Adrenal gland (tissue), 5 donors: Measurements from ENCODE around the gene AQP2.

ENCODE experiments used
- POLR2A ChIP-seq, 2 donors: fragments of 450-650 bp; IDR thresholded peaks; one replicate each; pipeline ENCODE4 v1.6.1; 2017; ENCODE audit warnings: antibody characterized with exemption in 2 of 2, mild to moderate bottlenecking in 2 of 2, moderate library complexity in 1 of 2
- TF ChIP-seq, protein P1 (sequence below), 6 experiments: fragments of 450-650 bp in 4 of 6; fragments of 200-600 bp in 2 of 6; sonication (generic) in 1 of 6; IDR thresholded peaks; 1 replicate in 5 of 6; 2 replicates in 1 of 6; pipeline versions ENCODE4 v1.5.1 to v1.8.0; 2016 to 2021; ENCODE audit warnings: antibody characterized with exemption in 6 of 6, mild to moderate bottlenecking in 2 of 6, moderate library complexity in 1 of 6
- donor health status: DM: no; HTN: no; CAD: no.

- TF ChIP-seq, protein P1, sequence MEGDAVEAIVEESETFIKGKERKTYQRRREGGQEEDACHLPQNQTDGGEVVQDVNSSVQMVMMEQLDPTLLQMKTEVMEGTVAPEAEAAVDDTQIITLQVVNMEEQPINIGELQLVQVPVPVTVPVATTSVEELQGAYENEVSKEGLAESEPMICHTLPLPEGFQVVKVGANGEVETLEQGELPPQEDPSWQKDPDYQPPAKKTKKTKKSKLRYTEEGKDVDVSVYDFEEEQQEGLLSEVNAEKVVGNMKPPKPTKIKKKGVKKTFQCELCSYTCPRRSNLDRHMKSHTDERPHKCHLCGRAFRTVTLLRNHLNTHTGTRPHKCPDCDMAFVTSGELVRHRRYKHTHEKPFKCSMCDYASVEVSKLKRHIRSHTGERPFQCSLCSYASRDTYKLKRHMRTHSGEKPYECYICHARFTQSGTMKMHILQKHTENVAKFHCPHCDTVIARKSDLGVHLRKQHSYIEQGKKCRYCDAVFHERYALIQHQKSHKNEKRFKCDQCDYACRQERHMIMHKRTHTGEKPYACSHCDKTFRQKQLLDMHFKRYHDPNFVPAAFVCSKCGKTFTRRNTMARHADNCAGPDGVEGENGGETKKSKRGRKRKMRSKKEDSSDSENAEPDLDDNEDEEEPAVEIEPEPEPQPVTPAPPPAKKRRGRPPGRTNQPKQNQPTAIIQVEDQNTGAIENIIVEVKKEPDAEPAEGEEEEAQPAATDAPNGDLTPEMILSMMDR (IDR thresholded peaks at IDR 0.05): no peak
- no peak for TF ChIP-seq POLR2A (IDR thresholded peaks at IDR 0.05)
Observed at GRCh38 chr12:49929581-49929980, 21.0 kb upstream of the AQP2 start.
